Lower leg skin (tissue), 4 donors: ENCODE data around the gene ZNF814. TPM values are rescaled to one million over a fixed set of nuclear protein-coding genes. Genes with fewer than 3 reads are reported as not detected.
"Not testable (repeated sequence)": the region's sequence is repeated elsewhere in the genome, so short reads cannot be mapped to it uniquely, and the experiment has no call there.

Experiments
- DNase-seq, 2 donors: peaks; one replicate each; pipeline ENCODE4 v3.0.0-alpha.2; 2019; ENCODE audit warnings: low spot score in 2 of 2
- H3K4me3 ChIP-seq: fragments of 200-600 bp; sonication (generic); 2 replicates; pipeline ENCODE4 v1.5.1; 2017; ENCODE audit warnings: mild to moderate bottlenecking, low read depth; ENCODE audit not compliant: poor library complexity, severe bottlenecking
- CTCF ChIP-seq, 3 donors: fragments of 450-650 bp; IDR thresholded peaks; one replicate each; pipeline ENCODE4 v1.5.1; 2016; ENCODE audit warnings: antibody characterized with exemption in 3 of 3, mild to moderate bottlenecking in 3 of 3, moderate library complexity in 2 of 3
- POLR2A ChIP-seq, 2 donors: fragments of 450-650 bp; IDR thresholded peaks; one replicate each; pipeline ENCODE4 v1.6.1; 2016 to 2017; ENCODE audit warnings: antibody characterized with exemption in 2 of 2, mild to moderate bottlenecking in 1 of 2, moderate library complexity in 1 of 2
- WGBS, 2 donors: methylation state at CpG; one replicate each; pipeline ENCODE4 v1.1.5; 2018; 5-methylcytosine and 5-hydroxymethylcytosine counted together
- intact Hi-C: fragments of 100-400 bp; cut with DNase I; formaldehyde crosslinking; loops from one replicate; pipeline ENCODE4 v1.15.0; 2023; ENCODE audit warnings: low total_unique reads
- total RNA-seq, 4 donors: library from RNA; depleted of rRNA; stranded (reverse); fragments of >200 nt; gene quantifications; one replicate each; pipeline ENCODE4 v1.1.0, GENCODE V29; 2016

Gene ZNF814
- total RNA-seq, 4 donors from 2014 or later = 6.9 to 18.4 (median 10.0) TPM

GRCh38 chr19:57841122-57841763 lies 47.6 kb downstream of the ZNF814 start:
- no peak for DNase-seq
- no peak overlapping the region for H3K4me3 ChIP-seq
- TF ChIP-seq POLR2A (IDR thresholded peaks at IDR 0.05) (no peak), CTCF (IDR thresholded peaks at IDR 0.05) (no peak)
- intact Hi-C loops = no loop called here
- WGBS, 2 donors = 79 to 88% methylated on average over 6 of the region's 6 CpGs

- intact Hi-C loops, DNase-seq, H3K4me3 ChIP-seq: not testable (repeated sequence)
- 90 to 92% methylated on average over 5 of the region's 5 CpGs for WGBS, 2 donors
These were observed 50.1 kb downstream of the ZNF814 start for GRCh38 chr19:57838622-57839191.

GRCh38 chr19:57836991-57837390 lies 51.8 kb downstream of the ZNF814 start:
- H3K4me3 ChIP-seq, intact Hi-C loops, DNase-seq: not testable (repeated sequence)
- 93 to 96% methylated on average over 5 of the region's 5 CpGs for WGBS, 2 donors

GRCh38 chr19:57830071-57830602 lies 58.7 kb downstream of the ZNF814 start, which contains the start of gene ZNF587B:
ZNF587B (plus strand) TSS chr19:57830299; CDS start chr19:57830529, 230 bp downstream.
- H3K4me3 ChIP-seq = peak within 1 kb of the TSS; percentile 30
- DNase-seq = peak; percentile 26 to 91
- 22 to 31% methylated on average over 20 to 22 of the region's 22 CpGs for whole genome bisulfite sequencing, 2 donors
- no peak for TF ChIP-seq POLR2A (IDR thresholded peaks at IDR 0.05)
- TF ChIP-seq CTCF (IDR thresholded peaks at IDR 0.05) = no peak
- intact Hi-C loops = no loop called here

GRCh38 chr19:57829316-57829715 lies 59.5 kb downstream of the ZNF814 start:
- WGBS, 2 donors = 78 to 83% methylated on average over 5 of the region's 5 CpGs

GRCh38 chr19:57825511-57825910 lies 63.3 kb downstream of the ZNF814 start:
- 82 to 87% methylated on average over 6 of the region's 6 CpGs for WGBS, 2 donors
- no peak for DNase-seq
- intact Hi-C loops = no loop called here
- no peak for TF ChIP-seq CTCF (IDR thresholded peaks at IDR 0.05)
- TF ChIP-seq POLR2A (IDR thresholded peaks at IDR 0.05) = no peak
- H3K4me3 ChIP-seq = no peak overlapping the region

More at GRCh38 chr19:57829316-57829715, 59.5 kb downstream of the ZNF814 start:
- no peak overlapping the region for H3K4me3 ChIP-seq
- TF ChIP-seq POLR2A (IDR thresholded peaks at IDR 0.05) (no peak), CTCF (IDR thresholded peaks at IDR 0.05) (no peak)
- intact Hi-C loops = no loop called here
- no peak for DNase-seq

GRCh38 chr19:57823608-57824007 lies 65.2 kb downstream of the ZNF814 start:
- DNase-seq, H3K4me3 ChIP-seq, intact Hi-C loops: not testable (repeated sequence)
- WGBS, 2 donors = 89 to 95% methylated on average over 4 of the region's 4 CpGs

GRCh38 chr19:57823155-57823554 lies 65.7 kb downstream of the ZNF814 start:
- intact Hi-C loops, H3K4me3 ChIP-seq, DNase-seq: not testable (repeated sequence)
- WGBS, 2 donors = 86 to 88% methylated on average over 2 of the region's 2 CpGs

GRCh38 chr19:57821501-57821900 lies 67.3 kb downstream of the ZNF814 start:
- 91 to 97% methylated on average over 3 of the region's 3 CpGs for WGBS, 2 donors
- intact Hi-C loops, DNase-seq, H3K4me3 ChIP-seq: not testable (repeated sequence)

GRCh38 chr19:57821095-57821494 lies 67.7 kb downstream of the ZNF814 start:
- H3K4me3 ChIP-seq, intact Hi-C loops, DNase-seq: not testable (repeated sequence)
- whole genome bisulfite sequencing, 2 donors = 69 to 72% methylated on average over 3 of the region's 3 CpGs
